K562 (cell line): Measurements from ENCODE around the gene VGLL4. TPM values are rescaled to one million over a fixed set of nuclear protein-coding genes. Genes with fewer than 3 reads are reported as not detected.

ENCODE experiments used
- BACH1 ChIP-seq: fragments of 200-800 bp; sonication (Bioruptor generic); IDR thresholded peaks from 2 replicates; pipeline ENCODE4 v1.6.1; 2016; ENCODE audit warnings: missing genetic modification characterization, missing compliant biosample characterization
- CEBPG ChIP-seq, 3 experiments: fragments of 200-800 bp in 1 of 3; sonication (Bioruptor generic) in 1 of 3; sonication (generic) in 1 of 3; formaldehyde crosslinking in 1 of 3; IDR thresholded peaks in 2 of 3; conservative IDR thresholded peaks in 1 of 3; 2 replicates each; pipeline versions ENCODE4 v1.6.1 to v1.8.0; 2016 to 2022; ENCODE audit warnings: missing compliant biosample characterization in 2 of 3, missing genetic modification characterization in 2 of 3, mild to moderate bottlenecking in 1 of 3, missing genetic modification reagents in 1 of 3
- DNMT1 ChIP-seq: fragments of 450-650 bp; IDR thresholded peaks from 2 replicates; pipeline ENCODE4 v1.6.1; 2016; ENCODE audit warnings: antibody characterized with exemption, mild to moderate bottlenecking
- GABPA ChIP-seq: fragments of 200-800 bp; sonication (Bioruptor generic); conservative IDR thresholded peaks from 2 replicates; pipeline ENCODE4 v1.6.1; 2016; ENCODE audit warnings: low read depth, missing genetic modification characterization, missing compliant biosample characterization
- HNRNPH1 ChIP-seq: fragments of 200-400 bp; formaldehyde crosslinking; optimal IDR thresholded peaks from 2 replicates; pipeline ENCODE3; 2017; ENCODE audit warnings: low read depth, mild to moderate bottlenecking, low read length, moderate library complexity
- HNRNPL ChIP-seq: fragments of 200-400 bp; formaldehyde crosslinking; IDR thresholded peaks from 2 replicates; pipeline ENCODE4 v1.6.1; 2017; ENCODE audit warnings: low read depth, mild to moderate bottlenecking, low read length
- RAD51 ChIP-seq: fragments of 450-650 bp; IDR thresholded peaks from 2 replicates; pipeline ENCODE4 v1.7.1; 2016; ENCODE audit warnings: low read depth, mild to moderate bottlenecking, borderline replicate concordance
- TAL1 ChIP-seq: fragments of 450-650 bp; IDR thresholded peaks from 2 replicates; pipeline ENCODE4 v1.6.1; 2016; ENCODE audit warnings: mild to moderate bottlenecking
- U2AF2 ChIP-seq: fragments of 200-400 bp; formaldehyde crosslinking; optimal IDR thresholded peaks from 2 replicates; pipeline ENCODE3; 2017; ENCODE audit warnings: low read depth, mild to moderate bottlenecking, low read length
- ZNF644 ChIP-seq: fragments of 200-800 bp; sonication (Bioruptor generic); IDR thresholded peaks from 2 replicates; pipeline ENCODE4 v1.6.1; 2016; ENCODE audit warnings: low read depth, missing genetic modification characterization, missing compliant biosample characterization
- ZSCAN32 ChIP-seq: fragments of 450-650 bp; formaldehyde crosslinking; IDR thresholded peaks from 2 replicates; pipeline ENCODE4 v1.4.0; 2020; ENCODE audit warnings: mild to moderate bottlenecking, moderate library complexity
- polyA plus RNA-seq, 8 experiments: library from polyadenylated mRNA; depleted of rRNA in 4 of 8; stranded (reverse) in 5 of 8; unstranded in 3 of 8; fragments of >200 nt; fragmentation: Nextera tagmentation in 2 of 8; fragmentation: Illumina TruSeq in 1 of 8; extraction: Ambion mirVana in 2 of 8; extraction: Trizol in 1 of 8; gene quantifications; 2 replicates each; pipeline versions ENCODE4 v1.2.1 to v1.2.3, GENCODE V29; 2011 to 2014; ENCODE audit warnings: inconsistent platforms in 1 of 8, missing spikeins in 1 of 8
- total RNA-seq, 7 experiments: library from RNA; depleted of rRNA in 6 of 7; stranded (reverse); fragments of >200 nt in 6 of 7; fragmentation: Illumina TruSeq in 2 of 7; extraction: Trizol in 2 of 7; gene quantifications; 2 replicates each; pipeline versions ENCODE4 v1.2.1 to v1.2.3, GENCODE V29; 2011 to 2021; ENCODE audit warnings: low replicate concordance in 1 of 7
- TF ChIP-seq, protein P1 (sequence below): IDR thresholded peaks from 2 replicates; pipeline ENCODE4 v1.6.1; 2016; ENCODE audit warnings: missing genetic modification characterization, missing compliant biosample characterization
- TF ChIP-seq, protein P2 (sequence below): sonication (generic); formaldehyde crosslinking; IDR thresholded peaks from 2 replicates; pipeline ENCODE4 v1.8.0; 2022; ENCODE audit warnings: mild to moderate bottlenecking, low read depth, missing genetic modification reagents
- TF ChIP-seq, protein P3 (sequence below): sonication (generic); formaldehyde crosslinking; IDR thresholded peaks from 2 replicates; pipeline ENCODE4 v1.8.0; 2023; ENCODE audit warnings: missing genetic modification reagents, mild to moderate bottlenecking, borderline replicate concordance
- TF ChIP-seq, protein P4 (sequence below): fragments of 250-450 bp; sonication (Bioruptor Pico); IDR thresholded peaks from 2 replicates; pipeline ENCODE4 v1.9.0; 2021; ENCODE audit warnings: mild to moderate bottlenecking, inconsistent platforms

The VGLL4 gene
- total and polyA plus RNA-seq, 9 of the 15 experiments (the other 6 are each of a cell fraction or from before 2014, with no cell fraction given) = 0.27 to 10.9 (median 8.6) TPM

DNA sequence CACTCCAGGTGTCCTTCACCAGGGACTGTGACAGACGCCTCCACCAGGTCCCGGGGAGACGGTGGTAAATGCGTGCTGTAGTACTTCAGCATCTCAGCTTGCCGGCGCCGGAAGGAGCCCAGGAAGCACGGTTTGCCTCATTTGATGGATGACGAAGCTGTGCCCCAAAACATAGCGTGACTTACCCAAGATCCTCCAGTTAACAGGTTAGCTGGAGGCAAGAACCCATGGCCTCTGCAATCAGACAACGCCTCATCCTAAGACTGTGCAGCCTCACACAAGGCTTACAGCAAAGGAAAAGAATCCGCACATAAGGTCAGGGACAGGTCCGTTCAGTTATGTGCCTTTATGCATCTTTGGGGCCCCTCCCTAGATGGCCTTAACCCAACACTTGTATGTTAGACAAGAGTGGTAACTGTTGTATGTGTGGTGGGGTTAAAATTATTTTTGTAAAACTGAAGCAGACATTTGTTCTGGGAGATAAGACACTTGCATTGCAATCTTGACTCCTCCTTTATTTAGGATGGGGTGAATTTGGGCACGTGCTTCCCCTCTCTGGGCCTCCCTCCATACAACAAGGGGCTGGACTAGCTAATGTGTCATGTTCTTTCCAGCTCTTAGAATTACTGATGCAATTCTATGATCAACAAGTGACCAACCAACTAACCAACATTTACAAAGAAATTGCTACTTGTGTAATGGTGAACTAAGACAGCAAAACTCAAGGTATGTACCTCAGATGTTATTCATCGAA is 39.4 kb downstream of the VGLL4 start (continued):
- TF ChIP-seq DNMT1 (no peak), ZSCAN32 (CRISPR knock-in tag) (no peak), GABPA (no peak), CEBPG (CRISPR knock-in tag; IDR thresholded peaks at IDR 0.05) (peak; percentile 92), CEBPG (tag; conservative IDR thresholded peaks at IDR 0.05 in 1 of 2, IDR thresholded peaks at IDR 0.05 in 1 of 2) (peak in 1 of 2 experiments; percentile 90; a peak in 2 of 4 replicates), HNRNPH1 (no peak), TAL1 (0 out of 2 replicates have a peak, but pooled peaks have one; percentile 17), ZNF644 (no peak), BACH1 (tag) (no peak), HNRNPL (no peak), RAD51 (peak; percentile 40; the same call in 1 of the 2 replicates), U2AF2 (no peak)
- TF ChIP-seq, protein P1, sequence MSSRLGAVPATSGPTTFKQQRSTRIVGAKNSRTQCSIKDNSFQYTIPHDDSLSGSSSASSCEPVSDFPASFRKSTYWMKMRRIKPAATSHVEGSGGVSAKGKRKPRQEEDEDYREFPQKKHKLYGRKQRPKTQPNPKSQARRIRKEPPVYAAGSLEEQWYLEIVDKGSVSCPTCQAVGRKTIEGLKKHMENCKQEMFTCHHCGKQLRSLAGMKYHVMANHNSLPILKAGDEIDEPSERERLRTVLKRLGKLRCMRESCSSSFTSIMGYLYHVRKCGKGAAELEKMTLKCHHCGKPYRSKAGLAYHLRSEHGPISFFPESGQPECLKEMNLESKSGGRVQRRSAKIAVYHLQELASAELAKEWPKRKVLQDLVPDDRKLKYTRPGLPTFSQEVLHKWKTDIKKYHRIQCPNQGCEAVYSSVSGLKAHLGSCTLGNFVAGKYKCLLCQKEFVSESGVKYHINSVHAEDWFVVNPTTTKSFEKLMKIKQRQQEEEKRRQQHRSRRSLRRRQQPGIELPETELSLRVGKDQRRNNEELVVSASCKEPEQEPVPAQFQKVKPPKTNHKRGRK = no peak
- TF ChIP-seq, protein P2, sequence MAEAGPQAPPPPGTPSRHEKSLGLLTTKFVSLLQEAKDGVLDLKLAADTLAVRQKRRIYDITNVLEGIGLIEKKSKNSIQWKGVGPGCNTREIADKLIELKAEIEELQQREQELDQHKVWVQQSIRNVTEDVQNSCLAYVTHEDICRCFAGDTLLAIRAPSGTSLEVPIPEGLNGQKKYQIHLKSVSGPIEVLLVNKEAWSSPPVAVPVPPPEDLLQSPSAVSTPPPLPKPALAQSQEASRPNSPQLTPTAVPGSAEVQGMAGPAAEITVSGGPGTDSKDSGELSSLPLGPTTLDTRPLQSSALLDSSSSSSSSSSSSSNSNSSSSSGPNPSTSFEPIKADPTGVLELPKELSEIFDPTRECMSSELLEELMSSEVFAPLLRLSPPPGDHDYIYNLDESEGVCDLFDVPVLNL (CRISPR knock-in tag) = no peak
- TF ChIP-seq, protein P3, sequence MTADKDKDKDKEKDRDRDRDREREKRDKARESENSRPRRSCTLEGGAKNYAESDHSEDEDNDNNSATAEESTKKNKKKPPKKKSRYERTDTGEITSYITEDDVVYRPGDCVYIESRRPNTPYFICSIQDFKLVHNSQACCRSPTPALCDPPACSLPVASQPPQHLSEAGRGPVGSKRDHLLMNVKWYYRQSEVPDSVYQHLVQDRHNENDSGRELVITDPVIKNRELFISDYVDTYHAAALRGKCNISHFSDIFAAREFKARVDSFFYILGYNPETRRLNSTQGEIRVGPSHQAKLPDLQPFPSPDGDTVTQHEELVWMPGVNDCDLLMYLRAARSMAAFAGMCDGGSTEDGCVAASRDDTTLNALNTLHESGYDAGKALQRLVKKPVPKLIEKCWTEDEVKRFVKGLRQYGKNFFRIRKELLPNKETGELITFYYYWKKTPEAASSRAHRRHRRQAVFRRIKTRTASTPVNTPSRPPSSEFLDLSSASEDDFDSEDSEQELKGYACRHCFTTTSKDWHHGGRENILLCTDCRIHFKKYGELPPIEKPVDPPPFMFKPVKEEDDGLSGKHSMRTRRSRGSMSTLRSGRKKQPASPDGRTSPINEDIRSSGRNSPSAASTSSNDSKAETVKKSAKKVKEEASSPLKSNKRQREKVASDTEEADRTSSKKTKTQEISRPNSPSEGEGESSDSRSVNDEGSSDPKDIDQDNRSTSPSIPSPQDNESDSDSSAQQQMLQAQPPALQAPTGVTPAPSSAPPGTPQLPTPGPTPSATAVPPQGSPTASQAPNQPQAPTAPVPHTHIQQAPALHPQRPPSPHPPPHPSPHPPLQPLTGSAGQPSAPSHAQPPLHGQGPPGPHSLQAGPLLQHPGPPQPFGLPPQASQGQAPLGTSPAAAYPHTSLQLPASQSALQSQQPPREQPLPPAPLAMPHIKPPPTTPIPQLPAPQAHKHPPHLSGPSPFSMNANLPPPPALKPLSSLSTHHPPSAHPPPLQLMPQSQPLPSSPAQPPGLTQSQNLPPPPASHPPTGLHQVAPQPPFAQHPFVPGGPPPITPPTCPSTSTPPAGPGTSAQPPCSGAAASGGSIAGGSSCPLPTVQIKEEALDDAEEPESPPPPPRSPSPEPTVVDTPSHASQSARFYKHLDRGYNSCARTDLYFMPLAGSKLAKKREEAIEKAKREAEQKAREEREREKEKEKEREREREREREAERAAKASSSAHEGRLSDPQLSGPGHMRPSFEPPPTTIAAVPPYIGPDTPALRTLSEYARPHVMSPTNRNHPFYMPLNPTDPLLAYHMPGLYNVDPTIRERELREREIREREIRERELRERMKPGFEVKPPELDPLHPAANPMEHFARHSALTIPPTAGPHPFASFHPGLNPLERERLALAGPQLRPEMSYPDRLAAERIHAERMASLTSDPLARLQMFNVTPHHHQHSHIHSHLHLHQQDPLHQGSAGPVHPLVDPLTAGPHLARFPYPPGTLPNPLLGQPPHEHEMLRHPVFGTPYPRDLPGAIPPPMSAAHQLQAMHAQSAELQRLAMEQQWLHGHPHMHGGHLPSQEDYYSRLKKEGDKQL (CRISPR knock-in tag) = no peak
- TF ChIP-seq, protein P4, sequence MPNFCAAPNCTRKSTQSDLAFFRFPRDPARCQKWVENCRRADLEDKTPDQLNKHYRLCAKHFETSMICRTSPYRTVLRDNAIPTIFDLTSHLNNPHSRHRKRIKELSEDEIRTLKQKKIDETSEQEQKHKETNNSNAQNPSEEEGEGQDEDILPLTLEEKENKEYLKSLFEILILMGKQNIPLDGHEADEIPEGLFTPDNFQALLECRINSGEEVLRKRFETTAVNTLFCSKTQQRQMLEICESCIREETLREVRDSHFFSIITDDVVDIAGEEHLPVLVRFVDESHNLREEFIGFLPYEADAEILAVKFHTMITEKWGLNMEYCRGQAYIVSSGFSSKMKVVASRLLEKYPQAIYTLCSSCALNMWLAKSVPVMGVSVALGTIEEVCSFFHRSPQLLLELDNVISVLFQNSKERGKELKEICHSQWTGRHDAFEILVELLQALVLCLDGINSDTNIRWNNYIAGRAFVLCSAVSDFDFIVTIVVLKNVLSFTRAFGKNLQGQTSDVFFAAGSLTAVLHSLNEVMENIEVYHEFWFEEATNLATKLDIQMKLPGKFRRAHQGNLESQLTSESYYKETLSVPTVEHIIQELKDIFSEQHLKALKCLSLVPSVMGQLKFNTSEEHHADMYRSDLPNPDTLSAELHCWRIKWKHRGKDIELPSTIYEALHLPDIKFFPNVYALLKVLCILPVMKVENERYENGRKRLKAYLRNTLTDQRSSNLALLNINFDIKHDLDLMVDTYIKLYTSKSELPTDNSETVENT (CRISPR knock-in tag) = no peak
